Esophagus muscularis mucosa (tissue), 4 donors: ENCODE data around the gene PREX1.

Experiments used
- EP300 ChIP-seq: sonication (generic); formaldehyde crosslinking; IDR thresholded peaks from one replicate; pipeline ENCODE4 v1.6.1; 2017; ENCODE audit warnings: antibody characterized with exemption
- POLR2A ChIP-seq: fragments of 450-650 bp; IDR thresholded peaks from one replicate; pipeline ENCODE4 v1.6.1; 2017; ENCODE audit warnings: antibody characterized with exemption, moderate library complexity, mild to moderate bottlenecking, low read depth
- POLR2AphosphoS5 ChIP-seq, 2 donors: sonication (generic); formaldehyde crosslinking; IDR thresholded peaks; one replicate each; pipeline ENCODE4 v1.6.1; 2017; ENCODE audit warnings: antibody characterized with exemption in 2 of 2
- TF ChIP-seq, protein P1 (sequence below), 3 experiments: fragments of 200-600 bp in 2 of 3; fragments of 450-650 bp in 1 of 3; sonication (generic) in 2 of 3; IDR thresholded peaks; one replicate each; pipeline ENCODE4 v1.5.1; 2017 to 2019; ENCODE audit warnings: antibody characterized with exemption in 3 of 3, mild to moderate bottlenecking in 2 of 3, moderate library complexity in 1 of 3

DNA sequence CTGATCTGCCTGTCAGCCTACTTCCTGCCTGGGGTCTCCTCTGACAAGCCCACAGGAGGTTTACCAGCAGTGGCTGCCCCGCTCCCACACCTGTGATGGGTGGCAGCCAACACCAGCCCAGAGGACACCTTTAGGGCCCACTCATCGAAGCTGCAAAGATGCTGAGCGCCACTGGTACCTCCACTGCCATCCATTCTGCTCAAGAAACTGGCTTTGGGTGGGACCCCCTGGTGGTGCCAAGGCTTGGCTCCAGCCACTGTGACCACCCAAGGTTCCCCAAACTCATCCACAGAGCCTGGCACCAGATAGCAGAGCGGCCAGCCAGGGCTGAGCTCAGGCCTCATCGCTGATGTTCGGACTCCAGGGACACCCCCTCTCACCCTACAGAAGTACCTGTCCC is 42.5 kb downstream of the PREX1 start:
- TF ChIP-seq, protein P1, sequence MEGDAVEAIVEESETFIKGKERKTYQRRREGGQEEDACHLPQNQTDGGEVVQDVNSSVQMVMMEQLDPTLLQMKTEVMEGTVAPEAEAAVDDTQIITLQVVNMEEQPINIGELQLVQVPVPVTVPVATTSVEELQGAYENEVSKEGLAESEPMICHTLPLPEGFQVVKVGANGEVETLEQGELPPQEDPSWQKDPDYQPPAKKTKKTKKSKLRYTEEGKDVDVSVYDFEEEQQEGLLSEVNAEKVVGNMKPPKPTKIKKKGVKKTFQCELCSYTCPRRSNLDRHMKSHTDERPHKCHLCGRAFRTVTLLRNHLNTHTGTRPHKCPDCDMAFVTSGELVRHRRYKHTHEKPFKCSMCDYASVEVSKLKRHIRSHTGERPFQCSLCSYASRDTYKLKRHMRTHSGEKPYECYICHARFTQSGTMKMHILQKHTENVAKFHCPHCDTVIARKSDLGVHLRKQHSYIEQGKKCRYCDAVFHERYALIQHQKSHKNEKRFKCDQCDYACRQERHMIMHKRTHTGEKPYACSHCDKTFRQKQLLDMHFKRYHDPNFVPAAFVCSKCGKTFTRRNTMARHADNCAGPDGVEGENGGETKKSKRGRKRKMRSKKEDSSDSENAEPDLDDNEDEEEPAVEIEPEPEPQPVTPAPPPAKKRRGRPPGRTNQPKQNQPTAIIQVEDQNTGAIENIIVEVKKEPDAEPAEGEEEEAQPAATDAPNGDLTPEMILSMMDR (IDR thresholded peaks at IDR 0.05), result no peak
- TF ChIP-seq EP300 (no peak), POLR2A (no peak), POLR2AphosphoS5 (IDR thresholded peaks at IDR 0.05) (no peak)
